ENCODE data around the gene IFNL4. TPM values are rescaled to one million over a fixed set of nuclear protein-coding genes. Genes with fewer than 3 reads are reported as not detected.

Gene IFNL4
- total and polyA plus RNA-seq, 2 donors (not counting 3 experiments of a cell fraction or from before 2014, with no cell fraction given), result not detected

DNA sequence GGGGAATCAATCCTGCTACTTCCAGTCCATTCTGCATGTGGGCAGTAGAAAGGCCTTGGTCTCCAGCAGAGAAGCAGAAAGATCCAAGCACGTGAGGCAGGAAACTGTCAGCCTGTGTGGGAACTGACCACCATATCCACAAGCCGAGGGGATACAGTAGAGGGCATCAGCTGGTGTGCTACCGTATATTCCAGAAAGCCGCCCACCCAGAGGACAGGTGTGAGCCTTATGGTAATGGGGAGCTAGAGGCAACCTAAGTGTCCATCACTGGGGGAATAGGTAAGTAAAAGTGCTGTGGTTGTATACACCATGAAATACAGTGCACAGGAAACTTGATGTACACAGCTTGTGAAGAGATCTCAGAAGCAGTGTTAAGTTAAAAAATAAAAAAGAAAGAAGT, 44.7 kb upstream of the IFNL4 start:
- DNase-seq (ENCODE audit: low read depth, low spot score), result no peak
- Histone ChIP-seq H3K9me3 (replicated peaks; ENCODE audit: control insufficient read depth, insufficient read depth, low read length) (no peaks in the 10 kb centered on the region), H3K4me1 (ENCODE audit: control insufficient read depth, extremely low read depth, insufficient read depth, low read length) (no peaks in the 10 kb centered on the region), H3K27me3 (ENCODE audit: control insufficient read depth in 2 of 2, insufficient read depth in 2 of 2, low read length in 2 of 2) (peaks cover 7 to 9% of the 10 kb centered on the region in 2 experiments), H3K4me3 (replicated peaks in 1 of 3; ENCODE audit: insufficient read depth in 1 of 3, low read depth in 1 of 3, low read length in 3 of 3) (no peak overlapping the region), H2AFZ (ENCODE audit: low read depth, low read length) (no peak overlapping the region), H4K20me1 (replicated peaks; ENCODE audit: control insufficient read depth, extremely low read depth, insufficient read depth, low read length) (no peaks in the 10 kb centered on the region), H3K79me2 (ENCODE audit: control insufficient read depth, insufficient read depth, low read length) (no peaks in the 10 kb centered on the region), H3K9ac (replicated peaks; ENCODE audit: extremely low read depth, insufficient read depth, low read length) (no peak overlapping the region), H3K4me2 (ENCODE audit: insufficient read depth, low read length) (no peak overlapping the region), H3K36me3 (ENCODE audit: control insufficient read depth in 2 of 2, extremely low read depth in 1 of 2, insufficient read depth in 2 of 2, low read length in 2 of 2) (no peaks in the 10 kb centered on the region), H3K27ac (ENCODE audit: insufficient read depth, low read depth, low read length) (no peak overlapping the region), H3K9me1 (replicated peaks; ENCODE audit: control insufficient read depth, extremely low read depth, insufficient read depth, low read length) (no peaks in the 10 kb centered on the region)
- BruUV-seq (replicated peaks), result no TSS peak
- ChIA-PET CTCF (no interaction called here), POLR2A (interaction anchor here (0.6 kb wide), 1 partner anchor 193 kb away, joined by 6 read pairs; no protein-coding TSS in a partner anchor)
- TF ChIP-seq, protein P1, sequence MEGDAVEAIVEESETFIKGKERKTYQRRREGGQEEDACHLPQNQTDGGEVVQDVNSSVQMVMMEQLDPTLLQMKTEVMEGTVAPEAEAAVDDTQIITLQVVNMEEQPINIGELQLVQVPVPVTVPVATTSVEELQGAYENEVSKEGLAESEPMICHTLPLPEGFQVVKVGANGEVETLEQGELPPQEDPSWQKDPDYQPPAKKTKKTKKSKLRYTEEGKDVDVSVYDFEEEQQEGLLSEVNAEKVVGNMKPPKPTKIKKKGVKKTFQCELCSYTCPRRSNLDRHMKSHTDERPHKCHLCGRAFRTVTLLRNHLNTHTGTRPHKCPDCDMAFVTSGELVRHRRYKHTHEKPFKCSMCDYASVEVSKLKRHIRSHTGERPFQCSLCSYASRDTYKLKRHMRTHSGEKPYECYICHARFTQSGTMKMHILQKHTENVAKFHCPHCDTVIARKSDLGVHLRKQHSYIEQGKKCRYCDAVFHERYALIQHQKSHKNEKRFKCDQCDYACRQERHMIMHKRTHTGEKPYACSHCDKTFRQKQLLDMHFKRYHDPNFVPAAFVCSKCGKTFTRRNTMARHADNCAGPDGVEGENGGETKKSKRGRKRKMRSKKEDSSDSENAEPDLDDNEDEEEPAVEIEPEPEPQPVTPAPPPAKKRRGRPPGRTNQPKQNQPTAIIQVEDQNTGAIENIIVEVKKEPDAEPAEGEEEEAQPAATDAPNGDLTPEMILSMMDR (IDR thresholded peaks at IDR 0.05; ENCODE audit: extremely low read depth in 1 of 2, insufficient read depth in 1 of 2, low read depth in 1 of 2, low read length in 2 of 2), result no peak
- TF ChIP-seq EZH2 (IDR thresholded peaks at IDR 0.05; ENCODE audit: borderline replicate concordance, low read depth, low read length, severe bottlenecking), result no peak
- TF ChIP-seq FOS (IDR thresholded peaks at IDR 0.05; ENCODE audit: borderline replicate concordance, insufficient read depth, low read length), result no peak
- TF ChIP-seq GATA2 (IDR thresholded peaks at IDR 0.05; ENCODE audit: insufficient read depth, insufficient read length, low read depth, low read length), result no peak
- no peak for TF ChIP-seq MYC (IDR thresholded peaks at IDR 0.05; ENCODE audit: low read depth, low read length)
- no peak for TF ChIP-seq POLR2AphosphoS5 (IDR thresholded peaks at IDR 0.05; ENCODE audit: insufficient read depth, low read depth, low read length)
- no peak for TF ChIP-seq POLR2A (IDR thresholded peaks at IDR 0.05; ENCODE audit: low read depth, low read length)
- no peak for TF ChIP-seq JUN (IDR thresholded peaks at IDR 0.05; ENCODE audit: borderline replicate concordance, insufficient read depth, insufficient read length, low read depth)
- TF ChIP-seq, protein P2, sequence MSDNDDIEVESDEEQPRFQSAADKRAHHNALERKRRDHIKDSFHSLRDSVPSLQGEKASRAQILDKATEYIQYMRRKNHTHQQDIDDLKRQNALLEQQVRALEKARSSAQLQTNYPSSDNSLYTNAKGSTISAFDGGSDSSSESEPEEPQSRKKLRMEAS (IDR thresholded peaks at IDR 0.05; ENCODE audit: insufficient read depth, insufficient read length), result no peak
- intact Hi-C loops (cut with micrococcal nuclease), result no loop called here
- dilution Hi-C loops (cut with MboI; ENCODE audit: extremely low pct_ligation_motif_present, low sequenced_read_pairs), result no loop called here
- no peak for FAIRE-seq

Data from endothelial cell of umbilical vein (primary cell).